Neural cell (in vitro differentiated cells): ENCODE results near the gene ZBTB21.

Source experiments
- EP300 ChIP-seq: fragments of 450-650 bp; conservative IDR thresholded peaks from 2 replicates; pipeline ENCODE4 v1.6.1; 2014; ENCODE audit warnings: antibody characterized with exemption, mild to moderate bottlenecking, moderate library complexity; ENCODE audit not compliant: poor library complexity, severe bottlenecking
- EZH2 ChIP-seq: fragments of 200-600, 300-800 bp; shearing (Covaris generic), sonication (generic); IDR thresholded peaks from 2 replicates; pipeline ENCODE4 v1.6.1; 2014; ENCODE audit warnings: antibody characterized with exemption, low read length, borderline replicate concordance, mild to moderate bottlenecking; ENCODE audit not compliant: insufficient read depth, poor library complexity, severe bottlenecking
- POLR2AphosphoS5 ChIP-seq: IDR thresholded peaks from 2 replicates; pipeline ENCODE4 v1.6.1; 2012
- SMC3 ChIP-seq: fragments of 450-650 bp; conservative IDR thresholded peaks from 2 replicates; pipeline ENCODE4 v1.6.1; 2014; ENCODE audit warnings: antibody characterized with exemption, mild to moderate bottlenecking, moderate library complexity; ENCODE audit not compliant: poor library complexity
- TF ChIP-seq, protein P1 (sequence below): IDR thresholded peaks from 2 replicates; pipeline ENCODE4 v1.6.1; 2012; ENCODE audit warnings: borderline replicate concordance
- TF ChIP-seq, protein P2 (sequence below): fragments of 450-650 bp; IDR thresholded peaks from 2 replicates; pipeline ENCODE4 v1.5.1; 2014; ENCODE audit warnings: antibody characterized with exemption, mild to moderate bottlenecking, moderate library complexity; ENCODE audit not compliant: poor library complexity, severe bottlenecking

DNA sequence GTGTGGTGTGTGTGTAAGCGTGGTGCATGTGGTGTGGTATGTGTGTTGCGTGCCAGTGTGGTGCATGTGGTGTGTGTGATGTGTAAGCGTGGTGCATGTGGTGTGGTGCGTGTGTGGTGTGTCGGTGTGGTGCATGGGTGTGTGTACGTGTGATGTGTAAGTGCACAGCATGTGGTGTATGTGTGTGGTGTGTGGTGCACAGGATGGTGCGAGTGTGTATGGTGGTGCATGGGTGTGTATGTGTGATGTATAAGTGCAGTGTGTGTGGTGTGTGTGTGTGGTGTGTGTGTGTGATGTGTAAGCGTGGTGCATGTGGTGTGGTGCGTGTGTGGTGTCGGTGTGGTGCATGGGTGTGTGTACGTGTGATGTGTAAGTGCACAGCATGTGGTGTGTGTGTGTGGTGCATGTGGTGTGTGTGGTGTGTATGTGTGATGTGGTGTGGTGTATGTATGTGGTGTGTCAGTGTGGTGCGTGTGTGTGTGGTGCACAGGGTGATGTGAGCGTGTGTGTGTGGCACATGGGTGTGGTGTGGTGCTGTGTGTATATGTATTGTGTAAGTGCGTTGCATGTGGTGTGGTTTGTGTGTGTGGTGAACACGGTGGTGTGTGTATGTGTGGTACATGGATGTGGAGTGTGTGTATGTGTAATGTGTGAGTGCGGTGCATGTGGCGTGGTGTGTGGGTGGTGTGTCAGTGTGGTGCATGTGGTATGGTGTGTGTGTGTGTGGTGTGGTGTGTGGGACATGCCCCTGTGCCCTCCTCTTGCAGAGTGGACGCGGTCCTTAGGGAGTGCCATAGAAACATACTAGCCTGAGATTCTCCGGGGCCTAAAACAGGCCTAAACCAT is 55.3 kb downstream of the ZBTB21 start:
- TF ChIP-seq EP300 (no peak), POLR2AphosphoS5 (no peak), SMC3 (no peak), EZH2 (no peak)
- TF ChIP-seq, protein P1, sequence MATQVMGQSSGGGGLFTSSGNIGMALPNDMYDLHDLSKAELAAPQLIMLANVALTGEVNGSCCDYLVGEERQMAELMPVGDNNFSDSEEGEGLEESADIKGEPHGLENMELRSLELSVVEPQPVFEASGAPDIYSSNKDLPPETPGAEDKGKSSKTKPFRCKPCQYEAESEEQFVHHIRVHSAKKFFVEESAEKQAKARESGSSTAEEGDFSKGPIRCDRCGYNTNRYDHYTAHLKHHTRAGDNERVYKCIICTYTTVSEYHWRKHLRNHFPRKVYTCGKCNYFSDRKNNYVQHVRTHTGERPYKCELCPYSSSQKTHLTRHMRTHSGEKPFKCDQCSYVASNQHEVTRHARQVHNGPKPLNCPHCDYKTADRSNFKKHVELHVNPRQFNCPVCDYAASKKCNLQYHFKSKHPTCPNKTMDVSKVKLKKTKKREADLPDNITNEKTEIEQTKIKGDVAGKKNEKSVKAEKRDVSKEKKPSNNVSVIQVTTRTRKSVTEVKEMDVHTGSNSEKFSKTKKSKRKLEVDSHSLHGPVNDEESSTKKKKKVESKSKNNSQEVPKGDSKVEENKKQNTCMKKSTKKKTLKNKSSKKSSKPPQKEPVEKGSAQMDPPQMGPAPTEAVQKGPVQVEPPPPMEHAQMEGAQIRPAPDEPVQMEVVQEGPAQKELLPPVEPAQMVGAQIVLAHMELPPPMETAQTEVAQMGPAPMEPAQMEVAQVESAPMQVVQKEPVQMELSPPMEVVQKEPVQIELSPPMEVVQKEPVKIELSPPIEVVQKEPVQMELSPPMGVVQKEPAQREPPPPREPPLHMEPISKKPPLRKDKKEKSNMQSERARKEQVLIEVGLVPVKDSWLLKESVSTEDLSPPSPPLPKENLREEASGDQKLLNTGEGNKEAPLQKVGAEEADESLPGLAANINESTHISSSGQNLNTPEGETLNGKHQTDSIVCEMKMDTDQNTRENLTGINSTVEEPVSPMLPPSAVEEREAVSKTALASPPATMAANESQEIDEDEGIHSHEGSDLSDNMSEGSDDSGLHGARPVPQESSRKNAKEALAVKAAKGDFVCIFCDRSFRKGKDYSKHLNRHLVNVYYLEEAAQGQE = no peak
- TF ChIP-seq, protein P2, sequence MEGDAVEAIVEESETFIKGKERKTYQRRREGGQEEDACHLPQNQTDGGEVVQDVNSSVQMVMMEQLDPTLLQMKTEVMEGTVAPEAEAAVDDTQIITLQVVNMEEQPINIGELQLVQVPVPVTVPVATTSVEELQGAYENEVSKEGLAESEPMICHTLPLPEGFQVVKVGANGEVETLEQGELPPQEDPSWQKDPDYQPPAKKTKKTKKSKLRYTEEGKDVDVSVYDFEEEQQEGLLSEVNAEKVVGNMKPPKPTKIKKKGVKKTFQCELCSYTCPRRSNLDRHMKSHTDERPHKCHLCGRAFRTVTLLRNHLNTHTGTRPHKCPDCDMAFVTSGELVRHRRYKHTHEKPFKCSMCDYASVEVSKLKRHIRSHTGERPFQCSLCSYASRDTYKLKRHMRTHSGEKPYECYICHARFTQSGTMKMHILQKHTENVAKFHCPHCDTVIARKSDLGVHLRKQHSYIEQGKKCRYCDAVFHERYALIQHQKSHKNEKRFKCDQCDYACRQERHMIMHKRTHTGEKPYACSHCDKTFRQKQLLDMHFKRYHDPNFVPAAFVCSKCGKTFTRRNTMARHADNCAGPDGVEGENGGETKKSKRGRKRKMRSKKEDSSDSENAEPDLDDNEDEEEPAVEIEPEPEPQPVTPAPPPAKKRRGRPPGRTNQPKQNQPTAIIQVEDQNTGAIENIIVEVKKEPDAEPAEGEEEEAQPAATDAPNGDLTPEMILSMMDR = no peak
